Epidermal melanocyte (primary cell): ENCODE data around the gene PPP3CB.
"Not testable (repeated sequence)": the region's sequence is repeated elsewhere in the genome, so short reads cannot be mapped to it uniquely, and the experiment has no call there.

Experiments
- DNase-seq: peaks from one replicate; pipeline ENCODE4 v3.0.0; 2011; ENCODE audit warnings: low spot score; ENCODE audit not compliant: insufficient read length

Gene PPP3CB

GRCh38 chr10:73414230-73414945, 81.4 kb downstream of the PPP3CB start:
- DNase-seq, result peak; percentile 18

GRCh38 chr10:73413528-73414229, 82.1 kb downstream of the PPP3CB start, which contains the start of gene ANXA7:
TSS of gene ANXA7 (minus strand) at chr10:73414058. CDS start at chr10:73400856, 13,202 bp downstream.
- DNase-seq, result peak; percentile 93

- DNase-seq, result no peak
Observed at GRCh38 chr10:73413108-73413527, 82.7 kb downstream of the PPP3CB start.

GRCh38 chr10:73410897-73411296, 84.9 kb downstream of the PPP3CB start:
- DNase-seq, result no peak

- DNase-seq, result no peak
Observed at GRCh38 chr10:73408978-73409521, 86.8 kb downstream of the PPP3CB start.

- DNase-seq, result no peak
Observed at GRCh38 chr10:73408061-73408460, 87.8 kb downstream of the PPP3CB start.

- DNase-seq, result no peak
Observed at GRCh38 chr10:73407495-73407894, 88.3 kb downstream of the PPP3CB start.

GRCh38 chr10:73406846-73407245, 89.0 kb downstream of the PPP3CB start:
- DNase-seq, result no peak

- no peak for DNase-seq
Observed at GRCh38 chr10:73405556-73405955, 90.3 kb downstream of the PPP3CB start.

- DNase-seq, result no peak
Observed at GRCh38 chr10:73404690-73405089, 91.1 kb downstream of the PPP3CB start.

GRCh38 chr10:73401636-73402035, 94.2 kb downstream of the PPP3CB start:
- DNase-seq, result no peak

GRCh38 chr10:73399063-73399462, 96.8 kb downstream of the PPP3CB start:
- DNase-seq, result no peak

- no peak for DNase-seq
Observed at GRCh38 chr10:73398024-73398423, 97.8 kb downstream of the PPP3CB start.

- DNase-seq, result not testable (repeated sequence)
Observed at GRCh38 chr10:73394325-73394724, 101.5 kb downstream of the PPP3CB start.

GRCh38 chr10:73388228-73388627, 107.6 kb downstream of the PPP3CB start:
- no peak for DNase-seq

GRCh38 chr10:73386583-73386982, 109.2 kb downstream of the PPP3CB start:
- no peak for DNase-seq
